ENCODE measurements around the gene ZPBP2. TPM values are rescaled to one million over a fixed set of nuclear protein-coding genes. Genes with fewer than 3 reads are reported as not detected.

Gene ZPBP2
- total RNA-seq, 1 experiment from 2014 or later = not detected

DNA sequence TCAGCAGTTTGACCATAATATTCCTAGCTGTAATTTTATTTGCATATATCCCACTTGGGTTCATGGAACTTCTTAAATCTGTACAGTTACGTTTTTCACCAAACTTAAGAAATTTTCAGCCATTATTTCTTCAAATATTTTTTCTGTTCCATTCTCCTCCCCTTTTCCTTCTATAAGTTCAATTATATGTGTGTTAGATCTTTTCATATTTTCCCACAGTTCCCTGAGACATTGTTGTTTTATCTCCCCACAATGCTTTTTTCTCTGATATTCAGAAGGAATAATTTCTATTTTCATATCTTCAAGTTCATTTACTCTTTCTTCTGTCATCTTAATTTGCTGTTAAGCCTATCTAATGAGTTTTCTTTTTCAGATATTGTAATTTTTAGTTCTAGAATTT is 29.9 kb upstream of the ZPBP2 start:
- no peak for DNase-seq
- Histone ChIP-seq H3K9me2 (replicated peaks; ENCODE audit: low read length) (no peaks in the 10 kb centered on the region), H3K79me2 (ENCODE audit: low read length) (no peaks in the 10 kb centered on the region), H4K20me1 (ENCODE audit: low read length) (no peaks in the 10 kb centered on the region), H3K4me1 (ENCODE audit: insufficient read depth, low read length) (no peaks in the 10 kb centered on the region), H3K4me3 (ENCODE audit: low read length) (no peak overlapping the region), H3K9ac (ENCODE audit: low read length) (no peak overlapping the region), H3K27me3 (ENCODE audit: low read length) (peaks cover 5% of the 10 kb centered on the region; the same call in 1 of the 2 replicates), H3F3A (ENCODE audit: low read length, unreplicated experiment) (no peaks in the 10 kb centered on the region), H3K4me2 (ENCODE audit: low read length) (no peak overlapping the region), H3K9me3 (ENCODE audit: low read length) (no peaks in the 10 kb centered on the region), H3K27ac (ENCODE audit: low read length) (no peak overlapping the region), H3K36me3 (ENCODE audit: low read depth, low read length) (no peaks in the 10 kb centered on the region), H2AFZ (ENCODE audit: low read length) (no peak overlapping the region)
- TF ChIP-seq, protein P1, sequence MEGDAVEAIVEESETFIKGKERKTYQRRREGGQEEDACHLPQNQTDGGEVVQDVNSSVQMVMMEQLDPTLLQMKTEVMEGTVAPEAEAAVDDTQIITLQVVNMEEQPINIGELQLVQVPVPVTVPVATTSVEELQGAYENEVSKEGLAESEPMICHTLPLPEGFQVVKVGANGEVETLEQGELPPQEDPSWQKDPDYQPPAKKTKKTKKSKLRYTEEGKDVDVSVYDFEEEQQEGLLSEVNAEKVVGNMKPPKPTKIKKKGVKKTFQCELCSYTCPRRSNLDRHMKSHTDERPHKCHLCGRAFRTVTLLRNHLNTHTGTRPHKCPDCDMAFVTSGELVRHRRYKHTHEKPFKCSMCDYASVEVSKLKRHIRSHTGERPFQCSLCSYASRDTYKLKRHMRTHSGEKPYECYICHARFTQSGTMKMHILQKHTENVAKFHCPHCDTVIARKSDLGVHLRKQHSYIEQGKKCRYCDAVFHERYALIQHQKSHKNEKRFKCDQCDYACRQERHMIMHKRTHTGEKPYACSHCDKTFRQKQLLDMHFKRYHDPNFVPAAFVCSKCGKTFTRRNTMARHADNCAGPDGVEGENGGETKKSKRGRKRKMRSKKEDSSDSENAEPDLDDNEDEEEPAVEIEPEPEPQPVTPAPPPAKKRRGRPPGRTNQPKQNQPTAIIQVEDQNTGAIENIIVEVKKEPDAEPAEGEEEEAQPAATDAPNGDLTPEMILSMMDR (conservative IDR thresholded peaks at IDR 0.05; ENCODE audit: low read depth, low read length) = no peak
- TF ChIP-seq EZH2phosphoT487 (IDR thresholded peaks at IDR 0.05; ENCODE audit: borderline replicate concordance, low read length) = no peak
- no peak for TF ChIP-seq EZH2 (IDR thresholded peaks at IDR 0.05; ENCODE audit: low read length, unreplicated experiment)
- intact Hi-C loops (cut with micrococcal nuclease) = no loop called here
- no TSS peak for BruUV-seq (replicated peaks)
- POLR2A ChIA-PET (ENCODE audit: unreplicated experiment) = no interaction called here
- CTCF ChIA-PET = no interaction called here
- no peak for ATAC-seq

DNA sequence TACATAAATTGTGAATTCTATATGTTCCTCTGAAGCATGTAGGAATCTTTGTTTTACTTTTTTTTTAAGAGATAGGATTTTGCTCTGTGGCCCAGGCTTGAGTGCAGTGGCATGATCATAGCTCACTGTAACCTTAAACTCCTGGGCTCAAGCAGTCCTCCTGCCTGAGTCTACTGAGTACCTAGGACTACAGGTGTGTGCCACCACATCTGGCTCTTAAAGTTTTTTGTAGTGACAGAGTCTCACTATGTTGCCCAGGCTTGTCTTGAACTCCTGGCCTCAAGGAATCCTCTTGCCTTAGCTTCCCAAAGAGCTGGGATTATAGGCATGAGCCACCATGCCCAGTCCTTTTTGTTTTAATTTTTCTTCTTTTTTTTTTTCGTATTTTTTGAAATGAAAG is 29.2 kb upstream of the ZPBP2 start:
- TF ChIP-seq EZH2phosphoT487 (IDR thresholded peaks at IDR 0.05; ENCODE audit: borderline replicate concordance, low read length) = no peak
- TF ChIP-seq, protein P1 (conservative IDR thresholded peaks at IDR 0.05; ENCODE audit: low read depth, low read length) = no peak
- TF ChIP-seq EZH2 (IDR thresholded peaks at IDR 0.05; ENCODE audit: low read length, unreplicated experiment) = no peak
- Histone ChIP-seq H3K4me1 (ENCODE audit: insufficient read depth, low read length) (no peaks in the 10 kb centered on the region), H3K9me3 (ENCODE audit: low read length) (no peaks in the 10 kb centered on the region), H3K4me2 (ENCODE audit: low read length) (no peak overlapping the region), H4K20me1 (ENCODE audit: low read length) (no peaks in the 10 kb centered on the region), H3F3A (ENCODE audit: low read length, unreplicated experiment) (no peaks in the 10 kb centered on the region), H3K27ac (ENCODE audit: low read length) (no peak overlapping the region), H2AFZ (ENCODE audit: low read length) (no peak overlapping the region), H3K27me3 (ENCODE audit: low read length) (peaks cover 7% of the 10 kb centered on the region; the same call in 1 of the 2 replicates), H3K9me2 (replicated peaks; ENCODE audit: low read length) (no peaks in the 10 kb centered on the region), H3K36me3 (ENCODE audit: low read depth, low read length) (no peaks in the 10 kb centered on the region), H3K79me2 (ENCODE audit: low read length) (no peaks in the 10 kb centered on the region), H3K9ac (ENCODE audit: low read length) (no peak overlapping the region), H3K4me3 (ENCODE audit: low read length) (no peak overlapping the region)
- ATAC-seq (no peak), DNase-seq (no peak)
- ChIA-PET CTCF (no interaction called here), POLR2A (ENCODE audit: unreplicated experiment) (no interaction called here)
- intact Hi-C loops (cut with micrococcal nuclease) = no loop called here
- no TSS peak for BruUV-seq (replicated peaks)

DNA sequence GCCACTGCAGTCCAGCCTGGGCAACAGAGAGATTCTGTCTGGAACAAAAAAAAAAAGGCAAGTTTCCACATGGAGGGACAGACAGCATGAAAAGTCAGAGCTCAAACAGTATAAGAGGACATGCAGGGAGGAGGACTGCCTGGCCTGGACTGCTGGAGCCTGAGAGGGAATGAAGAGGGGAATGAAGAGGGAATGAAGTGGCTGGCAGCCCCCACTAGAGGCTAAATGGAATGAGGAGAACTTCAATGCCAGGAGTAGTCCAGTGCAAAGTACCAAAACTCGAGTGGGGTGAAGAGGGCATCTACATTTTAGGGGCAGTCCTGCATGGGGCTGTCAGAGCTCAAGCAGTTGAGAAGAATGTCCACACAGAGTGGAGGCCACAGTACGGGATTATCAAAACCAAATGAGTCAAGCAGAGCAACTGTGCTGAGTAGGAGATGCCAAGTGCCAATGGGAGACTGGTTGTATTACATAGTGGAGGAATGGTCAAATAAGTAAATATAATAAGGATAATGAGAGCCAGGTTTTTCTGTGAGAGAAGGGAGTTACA is 26.8 kb upstream of the ZPBP2 start:
- BruUV-seq (replicated peaks) = no TSS peak
- no peak for DNase-seq
- intact Hi-C loops (cut with micrococcal nuclease) = no loop called here

More for the DNA sequence above, 26.8 kb upstream of the ZPBP2 start:
- no peak overlapping the region for H2AFZ ChIP-seq (ENCODE audit: low read length)
- H3K9me3 ChIP-seq (ENCODE audit: low read length) = no peaks in the 10 kb centered on the region
- no peak overlapping the region for H3K4me2 ChIP-seq (ENCODE audit: low read length)
- no peak overlapping the region for H3K27ac ChIP-seq (ENCODE audit: low read length)
- H3K27me3 ChIP-seq (ENCODE audit: low read length) = peaks cover 15% of the 10 kb centered on the region; the same call in 1 of the 2 replicates
- CTCF ChIA-PET = no interaction called here
- H3K4me3 ChIP-seq (ENCODE audit: low read length) = no peak overlapping the region
- TF ChIP-seq EZH2 (IDR thresholded peaks at IDR 0.05; ENCODE audit: low read length, unreplicated experiment) (no peak), EZH2phosphoT487 (IDR thresholded peaks at IDR 0.05; ENCODE audit: borderline replicate concordance, low read length) (no peak)
- TF ChIP-seq, protein P1 (conservative IDR thresholded peaks at IDR 0.05; ENCODE audit: low read depth, low read length) = no peak
- no peaks in the 10 kb centered on the region for H3K79me2 ChIP-seq (ENCODE audit: low read length)
- POLR2A ChIA-PET (ENCODE audit: unreplicated experiment) = no interaction called here
- H4K20me1 ChIP-seq (ENCODE audit: low read length) = no peaks in the 10 kb centered on the region
- no peak for ATAC-seq
- no peak overlapping the region for H3K9ac ChIP-seq (ENCODE audit: low read length)
- no peaks in the 10 kb centered on the region for H3K4me1 ChIP-seq (ENCODE audit: insufficient read depth, low read length)
- no peaks in the 10 kb centered on the region for H3F3A ChIP-seq (ENCODE audit: low read length, unreplicated experiment)
- H3K9me2 ChIP-seq (replicated peaks; ENCODE audit: low read length) = no peaks in the 10 kb centered on the region
- H3K36me3 ChIP-seq (ENCODE audit: low read depth, low read length) = no peaks in the 10 kb centered on the region
